M059J (cell line): ENCODE data around the gene PLXNA3. TPM values are rescaled to one million over a fixed set of nuclear protein-coding genes. Genes with fewer than 3 reads are reported as not detected.
A peak's percentile ranks its signal among the peaks of the same experiment; 100 is the strongest.
"Not testable (repeated sequence)": the region's sequence is repeated elsewhere in the genome, so short reads cannot be mapped to it uniquely, and the experiment has no call there.

ENCODE experiments used
- DNase-seq: peaks from one replicate; pipeline ENCODE4 v3.0.0-alpha.2; 2012; ENCODE audit warnings: low read depth
- total RNA-seq: library from RNA; depleted of rRNA; stranded (reverse); fragments of >200 nt; shearing (Covaris generic); gene quantifications from 2 replicates; pipeline ENCODE4 v1.2.3, GENCODE V29; 2014

Gene PLXNA3
- total RNA-seq, 1 experiment from 2014 or later = 8.9 TPM

DNA sequence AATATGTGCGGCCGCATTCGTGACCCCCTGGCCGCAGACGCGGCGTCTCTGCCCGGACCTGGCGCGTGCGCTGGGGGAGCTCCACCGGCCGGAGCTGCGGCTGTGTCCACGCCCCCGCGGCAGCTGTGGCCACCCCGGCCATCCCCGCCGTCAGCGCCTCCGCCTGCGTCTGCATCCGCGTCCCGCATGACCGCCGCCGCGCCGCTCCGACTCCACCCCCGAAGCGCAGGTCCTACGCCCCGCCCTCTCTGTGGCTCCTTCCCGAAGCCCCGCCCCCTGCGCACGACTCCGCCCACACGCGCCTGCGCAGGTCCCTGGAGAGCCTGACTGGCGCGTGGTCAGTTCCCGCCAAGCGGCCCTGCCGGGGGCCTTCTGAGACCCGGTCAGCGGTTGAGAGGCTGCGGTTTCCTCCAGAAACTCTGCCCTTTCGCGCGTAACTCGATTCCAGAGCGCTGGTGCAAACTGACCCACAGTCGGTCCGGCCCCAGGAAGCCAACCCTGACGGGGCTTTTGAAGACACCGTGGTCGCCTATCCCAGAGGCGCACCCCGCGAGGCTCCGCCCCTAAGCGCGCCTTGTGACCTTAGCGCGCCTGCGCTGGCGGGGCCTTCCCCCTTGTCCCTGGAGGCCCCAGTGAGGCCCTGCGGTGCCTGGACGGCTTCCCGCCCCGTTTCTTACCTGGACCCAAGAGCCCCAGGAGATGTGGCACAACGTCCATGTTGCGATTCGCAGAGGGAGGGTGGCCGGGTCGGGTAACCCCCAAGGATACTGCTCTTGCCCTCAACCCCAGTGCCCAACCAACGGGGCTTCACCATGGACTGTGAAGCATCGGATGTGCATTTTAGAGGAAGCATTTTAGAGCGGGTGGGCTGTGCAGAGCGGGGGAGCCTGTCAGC lies 20.9 kb downstream of the PLXNA3 start, which contains the start of gene LAGE3:
LAGE3 (minus strand) TSS at position 554 of the 895 bp plus-strand sequence; CDS start at position 188, 366 bp downstream.
- DNase-seq = peak; percentile 89

DNA sequence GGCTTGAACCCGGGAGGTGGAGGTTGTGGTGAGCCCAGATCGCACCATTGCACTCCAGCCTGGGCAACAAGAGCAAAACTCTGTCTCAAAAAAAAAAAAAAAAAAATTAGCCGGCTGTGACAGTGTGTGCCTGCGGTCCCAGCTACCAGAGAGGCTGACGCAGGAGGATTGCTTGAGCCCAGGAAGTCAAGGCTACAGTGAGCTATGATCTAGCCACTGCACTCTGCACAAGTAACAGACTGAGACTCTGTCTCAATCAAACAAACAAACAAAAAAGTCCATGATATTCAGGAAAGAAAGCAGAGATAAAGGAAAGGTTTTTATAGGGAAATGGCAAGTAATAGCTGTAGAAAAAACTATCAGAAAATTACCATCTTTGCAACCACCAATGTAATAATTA lies 23.1 kb downstream of the PLXNA3 start:
- no peak for DNase-seq

DNA sequence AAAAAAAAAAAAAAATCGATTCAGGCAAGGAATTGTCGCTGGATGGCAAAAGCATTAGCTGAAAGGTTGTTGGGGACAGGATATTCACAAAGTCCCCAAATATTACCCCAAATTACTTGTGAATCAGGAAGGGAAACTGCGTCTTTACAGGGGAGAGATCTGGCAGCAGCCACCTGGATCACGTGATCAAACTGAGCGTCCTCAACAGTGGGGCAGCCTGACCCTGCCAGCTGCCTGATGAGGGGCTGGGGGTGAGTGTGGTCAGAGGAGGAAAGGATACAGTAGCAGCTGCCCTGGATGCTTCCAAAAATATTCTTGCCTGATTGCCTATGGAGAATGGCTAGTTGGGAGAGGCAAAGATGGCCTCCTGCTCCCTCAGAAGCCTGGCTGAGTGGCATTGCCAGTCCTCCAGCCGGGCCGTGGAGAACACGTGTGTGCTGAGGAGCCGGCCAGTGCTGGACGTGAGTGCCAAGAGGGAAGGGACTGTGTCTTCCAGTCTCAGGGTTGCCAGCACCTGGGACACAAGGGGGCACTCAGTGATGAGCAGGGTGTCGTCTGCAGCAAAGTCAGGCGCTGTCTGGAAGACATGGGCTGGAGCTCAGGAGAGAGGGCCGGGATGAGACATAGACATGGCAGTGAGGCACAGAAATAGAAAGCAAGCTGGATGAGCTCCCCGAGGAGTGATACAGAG lies 24.0 kb downstream of the PLXNA3 start:
- no peak for DNase-seq

DNA sequence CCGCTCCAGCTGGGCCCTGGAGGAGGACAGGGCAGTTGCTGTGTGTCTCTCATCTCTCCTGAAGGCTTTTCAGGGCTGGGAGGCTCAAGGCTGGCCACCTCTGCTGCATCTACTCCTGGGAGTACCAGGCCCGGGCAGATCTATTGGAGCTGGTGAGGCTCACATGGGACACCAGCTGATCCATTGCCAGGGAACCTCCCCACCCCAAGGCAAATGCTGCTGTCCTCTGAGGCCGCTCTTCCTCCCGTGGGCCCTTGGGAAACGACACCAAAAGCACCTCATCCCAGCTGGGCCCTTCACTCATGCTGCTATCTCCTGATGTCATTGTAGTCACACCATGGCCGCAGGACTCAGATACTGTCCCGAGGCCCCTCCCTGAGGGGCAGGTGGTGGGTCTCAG lies 24.7 kb downstream of the PLXNA3 start:
- DNase-seq = no peak

DNA sequence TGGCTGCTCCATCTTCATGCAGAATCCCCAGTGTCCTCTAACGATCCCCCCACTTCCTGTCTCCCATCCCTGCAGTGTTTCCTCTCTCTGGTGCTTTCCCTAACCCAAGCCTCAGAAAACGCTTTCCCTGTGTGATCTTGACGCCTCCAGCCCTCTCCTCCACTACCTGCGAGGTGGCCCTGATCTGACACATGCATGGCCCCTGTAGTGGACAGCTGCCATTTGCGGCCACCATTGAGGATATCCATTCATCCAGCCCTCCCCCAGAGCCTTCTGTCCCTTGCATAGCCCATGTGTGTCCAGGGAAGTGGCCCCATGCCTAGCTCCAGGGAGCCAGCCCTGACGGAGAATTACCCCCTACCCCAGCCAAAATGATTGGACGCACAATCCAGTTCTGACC lies 25.2 kb downstream of the PLXNA3 start:
- DNase-seq = no peak

DNA sequence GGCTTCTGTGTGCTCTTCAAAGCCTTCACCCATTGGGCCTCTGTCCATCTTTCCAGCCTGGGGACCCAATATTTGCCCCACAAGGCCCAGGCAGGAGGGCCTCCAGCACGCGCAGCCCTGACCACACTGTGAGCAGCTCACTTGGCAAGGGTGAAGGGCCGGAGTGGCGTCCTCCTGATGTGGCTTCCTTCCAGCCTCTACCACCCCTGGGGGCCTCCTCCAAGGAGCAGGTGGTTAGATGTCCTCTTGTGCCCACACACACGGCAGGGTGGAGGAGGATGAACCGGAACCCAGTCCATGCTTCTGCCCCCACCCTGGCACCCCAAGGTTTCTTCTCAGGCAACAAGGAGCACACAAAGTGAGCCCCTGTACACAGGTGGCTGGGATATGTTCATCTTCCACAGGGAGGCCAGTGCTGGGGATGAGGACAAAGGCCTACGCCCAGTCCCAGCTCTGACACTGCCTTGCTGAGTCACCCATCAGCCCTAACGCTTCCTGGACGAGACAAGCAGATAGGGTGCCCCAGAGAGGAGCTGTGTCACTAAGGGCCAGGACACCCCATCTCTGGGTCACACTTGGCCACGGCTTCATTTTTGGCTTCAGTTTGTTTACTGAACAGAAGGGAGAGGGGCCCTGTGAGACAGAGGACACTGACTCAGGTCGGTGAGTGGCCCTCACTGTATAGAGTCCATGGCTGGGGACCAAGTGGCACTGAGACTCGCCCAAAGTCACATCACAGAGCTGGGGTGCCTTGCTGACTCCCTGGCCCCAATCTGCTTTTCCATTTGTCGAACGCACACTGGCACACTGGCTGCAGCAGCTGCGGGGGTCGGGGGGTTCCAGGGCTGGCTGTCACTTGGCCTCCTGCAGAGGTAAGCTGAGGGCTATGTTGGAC lies 26.4 kb downstream of the PLXNA3 start:
- DNase-seq = peak; percentile 41

DNA sequence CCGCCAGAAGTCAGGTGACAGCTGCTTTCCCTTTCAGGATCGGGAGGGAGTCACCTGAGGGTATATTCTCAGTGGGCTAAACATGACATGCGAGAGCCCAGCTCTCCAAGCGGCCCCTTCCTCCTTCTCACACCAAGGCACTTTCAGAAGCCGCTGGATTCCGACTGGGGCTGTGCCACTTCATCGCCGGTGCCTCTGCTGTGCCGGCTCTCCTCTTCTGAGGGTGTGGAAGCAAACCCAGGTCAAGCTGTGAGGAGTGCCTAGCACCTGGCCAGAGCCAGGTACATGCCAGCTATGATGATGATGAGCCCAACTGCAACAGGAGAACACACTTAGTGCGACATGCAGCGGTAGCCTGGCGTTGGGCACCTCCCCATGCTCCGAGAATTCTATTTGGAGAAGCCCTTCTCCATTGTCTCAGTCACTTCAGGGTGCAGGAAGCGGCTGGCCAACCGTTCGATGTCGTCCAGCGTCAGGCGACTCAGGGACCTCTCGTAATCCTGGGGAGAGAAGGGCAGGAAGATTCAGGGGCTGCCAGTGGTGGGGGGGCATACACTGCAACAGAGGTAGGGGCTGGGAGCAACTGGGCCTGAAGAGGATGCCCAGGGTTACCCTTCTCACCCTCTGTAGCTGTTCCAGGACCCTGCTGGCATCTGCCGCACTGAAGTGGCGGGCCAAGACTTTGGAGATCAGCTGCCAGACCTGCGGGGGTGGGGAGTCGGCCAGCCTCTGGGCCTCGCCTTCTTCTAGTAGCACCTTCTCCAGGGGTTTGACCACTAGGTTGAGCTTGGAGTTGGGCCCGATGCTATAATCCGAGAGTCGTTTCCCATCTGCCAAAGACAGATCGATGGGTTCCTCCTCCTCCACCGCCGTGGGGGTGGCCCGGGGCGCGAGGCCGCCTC lies 27.3 kb downstream of the PLXNA3 start:
- DNase-seq = no peak

DNA sequence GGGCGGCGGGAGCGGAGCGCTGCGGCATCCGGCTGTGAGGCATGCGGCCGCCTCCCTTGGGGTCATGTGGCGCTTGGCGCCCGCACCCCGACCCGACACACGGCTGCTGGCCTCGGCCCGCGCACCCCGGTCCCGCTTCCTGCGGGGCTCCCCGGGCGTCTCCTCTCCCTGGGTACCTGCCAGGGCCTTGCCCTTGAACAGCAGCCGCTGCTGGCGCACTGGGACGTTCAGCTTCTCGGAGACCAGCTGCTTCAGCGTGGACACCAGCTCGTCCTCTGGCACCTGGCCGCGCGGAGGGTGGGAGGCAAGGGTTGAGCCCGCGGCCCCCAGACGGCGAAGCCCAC lies 27.9 kb downstream of the PLXNA3 start:
- peak; percentile 41 for DNase-seq

DNA sequence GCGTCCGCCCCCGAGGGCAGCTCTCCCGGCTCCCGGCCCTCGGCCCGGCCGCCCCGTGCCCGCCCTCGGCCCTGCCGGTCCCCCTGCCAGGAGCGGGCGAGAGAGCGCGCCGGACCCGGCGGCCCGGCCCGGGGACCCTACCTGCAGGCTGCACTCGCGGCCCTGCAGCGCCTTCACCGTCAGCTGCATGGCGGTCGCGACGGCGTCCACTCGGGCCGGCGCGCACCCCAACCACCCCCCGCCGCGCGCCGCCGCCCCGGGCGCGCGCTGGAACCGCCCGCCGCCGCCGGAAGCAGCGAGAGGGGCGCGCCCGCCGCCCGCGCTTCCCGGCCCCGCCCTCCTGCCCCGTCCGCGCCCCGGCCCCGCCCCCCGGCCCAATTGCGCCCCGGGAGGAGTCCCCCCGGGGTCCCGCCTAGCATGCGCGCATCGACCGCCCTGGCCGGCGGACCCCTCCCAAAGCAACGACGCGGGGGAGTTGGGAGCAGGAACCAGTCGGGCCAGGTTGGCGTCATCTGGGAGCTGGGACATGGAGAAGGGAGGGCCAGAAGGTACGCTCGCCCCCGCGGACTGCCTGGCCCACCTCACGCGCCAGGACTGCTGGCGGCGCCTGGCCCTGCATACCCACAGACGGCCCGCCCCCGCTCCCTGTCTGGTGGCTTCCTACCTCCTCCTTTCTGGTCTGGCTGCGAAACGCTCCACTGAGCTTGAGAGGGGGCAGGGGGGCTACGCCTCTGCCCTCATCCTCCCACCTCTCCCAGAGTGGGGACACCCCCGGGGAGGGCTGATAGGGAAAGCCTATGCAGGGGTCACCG lies 28.5 kb downstream of the PLXNA3 start, which contains the start of gene UBL4A:
UBL4A (minus strand) TSS at position 220 of the 812 bp plus-strand sequence; CDS start at position 189, 31 bp downstream.
- DNase-seq = peak; percentile 73

DNA sequence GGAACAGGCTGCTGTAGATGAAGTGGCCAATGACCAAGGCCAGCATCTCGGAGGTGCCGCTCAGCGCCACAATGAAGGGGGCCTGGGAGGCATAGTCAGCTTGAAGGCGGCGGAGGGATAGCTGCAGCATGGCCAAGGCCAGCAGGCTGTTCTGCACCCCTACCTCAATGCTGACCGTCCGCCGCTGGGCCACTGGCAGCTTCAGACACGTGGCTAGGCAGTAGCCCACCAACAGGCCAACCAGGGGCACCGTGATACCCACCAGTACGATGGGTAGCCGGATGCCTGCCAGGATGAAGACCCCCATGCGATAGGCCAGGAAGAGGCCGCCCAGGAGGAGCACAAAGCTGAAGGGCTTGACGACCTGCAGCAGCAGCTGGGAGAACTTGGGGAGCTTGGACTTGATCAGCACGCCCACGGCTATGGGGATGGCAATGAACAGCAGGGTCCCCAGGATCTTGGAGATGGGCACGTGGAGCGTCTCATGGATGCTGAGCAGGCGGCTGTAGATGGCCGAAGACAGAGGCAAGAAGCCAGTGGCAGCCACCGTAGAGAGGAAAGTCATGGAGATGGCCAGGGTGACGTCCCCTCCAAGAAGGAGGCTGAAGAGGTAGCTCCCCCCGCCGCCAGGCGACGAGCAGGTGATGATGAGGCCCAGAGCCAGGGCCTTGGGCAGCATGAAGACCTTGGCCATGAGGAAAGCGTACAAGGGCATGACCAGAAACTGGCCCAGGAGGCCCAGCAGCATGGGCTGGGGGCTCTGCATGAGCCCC lies 29.6 kb downstream of the PLXNA3 start:
- DNase-seq = no peak

DNA sequence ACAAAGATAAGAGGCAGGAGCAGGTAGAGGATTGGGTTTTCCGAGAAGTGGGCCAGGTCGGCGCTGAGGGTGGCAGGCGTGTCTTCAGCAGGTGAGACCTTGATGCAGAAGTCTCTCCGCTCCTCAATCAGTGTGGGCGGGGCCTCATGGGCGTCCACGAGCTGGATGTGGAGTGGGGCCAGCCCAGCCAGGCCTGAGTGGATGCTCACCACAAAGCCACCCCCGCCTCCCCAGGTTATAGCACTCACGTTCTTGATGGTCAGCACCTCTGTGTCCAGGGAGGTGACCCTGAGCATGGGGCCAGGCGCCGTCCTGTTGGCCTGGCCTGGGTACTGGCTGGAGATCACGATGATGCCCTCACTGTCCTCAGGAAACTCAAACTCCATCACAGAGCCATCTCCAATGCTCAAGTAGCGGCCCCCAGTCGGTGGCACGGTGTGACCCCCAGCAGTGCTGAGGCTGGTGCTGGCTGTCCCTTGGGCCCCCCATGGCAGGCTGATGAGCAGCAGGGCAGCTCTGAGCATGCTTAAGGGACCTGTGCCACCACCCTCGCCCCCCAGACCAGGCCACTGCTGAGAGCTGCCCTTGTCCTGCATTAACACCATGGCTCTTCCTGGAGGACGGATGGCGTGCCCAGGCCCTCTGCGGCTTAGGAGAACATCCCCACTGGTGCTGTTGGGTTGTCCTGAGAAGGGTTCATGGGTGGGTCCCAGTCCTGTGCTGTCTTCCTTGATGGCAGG lies 30.4 kb downstream of the PLXNA3 start:
- no peak for DNase-seq

DNA sequence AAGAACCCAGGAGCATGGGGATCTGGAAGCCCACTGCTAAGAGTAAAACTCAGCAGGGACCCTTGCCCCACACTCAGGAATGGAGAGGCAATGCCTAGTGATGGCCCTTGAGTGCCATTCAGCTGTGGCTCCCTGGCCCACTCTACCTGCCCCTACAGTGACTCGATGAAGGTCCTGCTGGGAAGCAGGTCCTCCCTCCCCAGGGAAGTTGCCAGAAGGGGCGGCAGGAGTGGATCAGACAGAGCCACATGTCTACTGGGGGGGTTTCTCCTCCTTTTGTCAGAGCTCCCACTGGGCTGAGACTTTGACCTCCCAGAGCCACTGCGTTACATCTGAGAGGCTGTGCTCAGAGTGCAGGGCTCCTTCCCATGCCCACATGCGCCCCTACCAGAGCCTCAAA lies 31.1 kb downstream of the PLXNA3 start:
- no peak for DNase-seq

DNA sequence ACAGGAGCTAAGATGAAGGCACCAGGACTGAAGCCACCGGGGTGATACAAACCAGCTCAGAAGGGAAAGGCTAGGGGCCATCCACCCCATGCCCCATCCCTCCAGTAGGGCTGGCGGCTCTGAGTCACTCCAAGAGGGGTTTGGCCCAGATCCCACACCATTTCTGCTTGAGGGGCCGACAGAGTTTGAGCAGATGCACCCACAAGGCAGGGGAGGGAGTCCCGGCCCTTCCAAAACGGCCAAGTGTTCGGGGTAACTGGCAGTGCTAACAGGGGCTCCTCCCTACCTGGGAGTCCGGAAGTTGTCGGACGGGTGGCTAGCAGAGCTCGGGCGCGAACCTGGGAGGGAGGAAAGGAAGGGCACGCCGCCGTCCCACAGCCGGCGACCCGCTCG lies 31.9 kb downstream of the PLXNA3 start:
- peak; percentile 81 for DNase-seq

DNA sequence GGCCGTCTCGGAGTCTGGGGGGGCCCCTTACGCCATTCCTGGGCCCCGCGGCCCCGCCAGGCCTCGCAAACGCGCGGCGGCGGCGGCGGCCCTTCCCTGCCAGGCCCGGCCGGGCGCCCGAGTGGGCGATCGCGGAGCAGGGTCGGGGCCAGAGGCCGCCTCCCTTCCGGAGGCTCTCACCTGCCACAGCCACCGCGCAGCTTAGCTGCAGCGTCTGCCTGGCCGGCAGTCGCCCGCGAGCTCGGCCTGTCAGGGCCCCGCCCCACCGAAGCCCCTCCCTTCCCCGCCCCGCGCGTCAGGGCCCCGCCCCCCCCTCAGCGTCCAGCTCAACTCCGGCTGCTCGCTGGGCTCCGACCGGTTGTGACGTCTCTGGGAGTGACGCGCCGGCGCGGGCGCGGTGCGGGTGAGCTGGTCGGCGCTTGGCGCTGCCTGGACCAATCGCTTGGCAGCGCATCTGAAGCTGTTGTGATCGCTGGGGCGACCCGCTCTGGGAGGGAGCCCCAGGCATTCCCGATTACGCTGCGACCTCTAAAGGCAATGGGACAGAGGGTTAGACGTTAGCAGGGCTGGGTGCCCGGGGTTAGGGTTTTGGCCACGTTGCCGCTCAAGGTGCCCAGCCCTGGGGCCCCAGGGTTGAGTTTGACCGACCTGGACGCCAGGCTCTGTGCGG lies 32.5 kb downstream of the PLXNA3 start, which contains the start of gene SLC10A3:
SLC10A3 (minus strand) TSS at position 216 of the 670 bp plus-strand sequence. CDS start 1,689 bp downstream, outside the sequence.
- DNase-seq = peak; percentile 97

DNA sequence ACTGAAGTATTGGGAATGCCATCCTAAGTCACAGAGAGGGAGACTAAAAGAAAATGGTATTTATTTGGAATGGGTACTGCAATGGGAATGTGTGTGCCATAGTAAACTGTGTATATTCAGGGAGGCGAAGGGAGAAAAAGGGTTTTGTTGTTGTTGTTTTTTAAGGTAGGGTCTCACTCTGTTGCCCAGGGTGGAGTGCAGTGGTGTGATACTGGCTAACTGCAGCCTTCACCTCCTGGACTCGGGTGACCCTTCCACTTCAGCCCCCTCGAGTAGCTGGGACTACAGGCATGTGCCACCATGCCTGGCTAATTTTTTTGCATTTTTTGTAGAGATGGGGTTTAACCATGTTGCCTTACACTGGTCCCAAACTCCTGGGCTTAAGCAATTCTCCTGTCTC lies 36.6 kb downstream of the PLXNA3 start:
- DNase-seq = no peak

DNA sequence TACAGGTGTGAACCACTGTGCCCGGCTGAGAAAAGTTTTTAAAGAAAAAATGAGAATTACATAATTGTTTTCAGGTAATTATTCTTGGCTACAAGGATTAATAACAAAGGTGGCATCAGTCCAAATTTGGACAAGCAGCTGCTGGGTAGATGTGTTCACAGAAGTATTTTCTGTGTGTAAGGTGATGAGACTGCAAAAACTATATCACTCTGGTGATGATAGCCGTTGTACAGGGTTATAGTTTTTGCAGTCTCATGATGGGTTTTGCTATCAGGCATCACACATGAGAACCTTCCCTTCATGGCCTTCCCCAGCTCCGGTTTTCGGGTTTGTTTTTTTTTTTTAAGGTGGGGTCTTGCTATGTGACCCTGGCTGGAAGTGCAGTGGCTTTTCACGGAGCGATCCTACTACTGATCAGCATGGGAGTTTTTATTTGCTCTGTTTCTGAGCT lies 37.4 kb downstream of the PLXNA3 start:
- no peak for DNase-seq

DNA sequence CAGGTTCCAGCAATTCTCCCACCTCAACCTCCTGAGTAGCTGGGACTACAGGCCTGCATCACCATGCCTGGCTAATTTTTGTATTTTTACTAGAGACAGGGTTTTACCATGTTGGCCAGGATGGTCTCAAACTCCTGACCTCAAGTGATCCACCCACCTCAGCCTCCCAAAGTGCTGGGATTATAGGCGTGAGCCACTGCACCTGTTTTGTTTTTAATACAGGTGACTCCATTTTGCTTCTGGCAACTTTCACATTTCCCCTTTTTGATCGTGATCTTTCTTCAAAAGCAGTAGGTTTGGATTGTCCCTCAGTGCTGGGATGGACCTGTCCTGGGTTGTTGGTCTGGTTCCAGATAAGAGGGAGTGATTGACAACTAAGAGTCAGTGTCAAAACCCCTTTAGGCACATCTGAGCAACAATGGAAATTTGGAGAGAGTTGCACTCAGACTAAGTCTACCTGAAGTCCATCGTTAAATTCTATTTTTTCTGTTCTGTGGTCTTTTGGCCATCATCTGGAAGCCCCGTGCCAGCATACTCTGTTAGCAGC lies 38.6 kb downstream of the PLXNA3 start:
- not testable (repeated sequence) for DNase-seq
